Mesenchymal stem cell (in vitro differentiated cells and primary cell): Measurements from ENCODE around the gene RIMOC1. TPM values are rescaled to one million over a fixed set of nuclear protein-coding genes. Genes with fewer than 3 reads are reported as not detected.

Experiments used
- DNase-seq: peaks from one replicate; pipeline ENCODE4 v3.0.0-alpha.2; 2013
- H2AFZ ChIP-seq: one replicate; pipeline ENCODE4 v1.6.1; 2013; ENCODE audit warnings: low read depth, mild to moderate bottlenecking, control low read depth, inconsistent platforms, low read length, moderate library complexity
- H2AK5ac ChIP-seq: 2 replicates; pipeline ENCODE4 v1.6.1; 2013; ENCODE audit warnings: low read length, moderate library complexity, mild to moderate bottlenecking, inconsistent platforms; ENCODE audit not compliant: severe bottlenecking
- H2BK120ac ChIP-seq: one replicate; pipeline ENCODE4 v1.6.1; 2013; ENCODE audit warnings: low read depth, mild to moderate bottlenecking, inconsistent platforms, low read length, moderate library complexity
- H2BK12ac ChIP-seq, 2 experiments: one replicate each; pipeline ENCODE4 v1.6.1; 2013; ENCODE audit warnings: inconsistent platforms in 2 of 2, low read length in 2 of 2, mild to moderate bottlenecking in 2 of 2, moderate library complexity in 2 of 2, control low read depth in 1 of 2
- H2BK15ac ChIP-seq: one replicate; pipeline ENCODE4 v1.6.1; 2013; ENCODE audit warnings: mild to moderate bottlenecking, low read depth, inconsistent platforms; ENCODE audit not compliant: poor library complexity, severe bottlenecking
- H2BK5ac ChIP-seq: 2 replicates; pipeline ENCODE4 v1.6.1; 2013; ENCODE audit warnings: low read depth, mild to moderate bottlenecking, low read length, control low read depth, inconsistent platforms; ENCODE audit not compliant: poor library complexity, severe bottlenecking
- H3K14ac ChIP-seq, 2 experiments: one replicate each; pipeline ENCODE4 v1.6.1; 2013; ENCODE audit warnings: inconsistent platforms in 2 of 2, low read length in 2 of 2, control low read depth in 1 of 2, mild to moderate bottlenecking in 1 of 2, moderate library complexity in 1 of 2
- H3K18ac ChIP-seq, 2 experiments: one replicate each; pipeline ENCODE4 v1.6.1; 2013; ENCODE audit warnings: inconsistent platforms in 2 of 2, low read length in 2 of 2, control low read depth in 1 of 2, low read depth in 1 of 2, mild to moderate bottlenecking in 1 of 2
- H3K23ac ChIP-seq, 2 experiments: one replicate each; pipeline ENCODE4 v1.6.1; 2013; ENCODE audit warnings: inconsistent platforms in 2 of 2, low read length in 2 of 2, mild to moderate bottlenecking in 2 of 2, moderate library complexity in 2 of 2, control low read depth in 1 of 2
- H3K27ac ChIP-seq: 2 replicates; pipeline ENCODE4 v1.5.1; 2013; ENCODE audit warnings: mild to moderate bottlenecking, moderate library complexity, low read length, control low read depth, inconsistent platforms; ENCODE audit not compliant: poor library complexity, severe bottlenecking
- H3K27me3 ChIP-seq, 2 experiments: 2 replicates each; pipeline versions ENCODE4 v1.6.1 to v1.7.0; 2013; ENCODE audit warnings: low read length in 2 of 2, mild to moderate bottlenecking in 2 of 2, moderate library complexity in 2 of 2, control low read depth in 1 of 2, inconsistent platforms in 1 of 2; ENCODE audit not compliant: control insufficient read depth in 1 of 2, insufficient read depth in 1 of 2
- H3K36me3 ChIP-seq, 2 experiments: 2 replicates each; pipeline versions ENCODE4 v1.6.1 to v1.7.0; 2013; ENCODE audit warnings: low read length in 2 of 2, control low read depth in 1 of 2, inconsistent platforms in 1 of 2, low read depth in 1 of 2, mild to moderate bottlenecking in 1 of 2; ENCODE audit not compliant: insufficient read depth in 2 of 2, control insufficient read depth in 1 of 2
- H3K4ac ChIP-seq, 2 experiments: one replicate each; pipeline ENCODE4 v1.6.1; 2013; ENCODE audit warnings: inconsistent platforms in 2 of 2, low read length in 2 of 2, mild to moderate bottlenecking in 2 of 2, moderate library complexity in 2 of 2, control low read depth in 1 of 2, low read depth in 1 of 2
- H3K4me1 ChIP-seq: 2 replicates; pipeline ENCODE4 v1.6.1; 2013; ENCODE audit warnings: low read depth, low read length, control low read depth; ENCODE audit not compliant: control insufficient read depth, insufficient read depth
- H3K4me2 ChIP-seq: 2 replicates; pipeline ENCODE4 v1.6.1; 2013; ENCODE audit warnings: low read length, mild to moderate bottlenecking, inconsistent platforms; ENCODE audit not compliant: poor library complexity, severe bottlenecking
- H3K4me3 ChIP-seq, 2 experiments: 2 replicates each; pipeline versions ENCODE4 v1.5.1 to v1.7.0; 2013; ENCODE audit warnings: low read length in 2 of 2, mild to moderate bottlenecking in 2 of 2, control low read depth in 1 of 2, low read depth in 1 of 2; ENCODE audit not compliant: insufficient read depth in 1 of 2
- H3K79me1 ChIP-seq: replicated peaks from 2 replicates; pipeline ENCODE4 v1.6.1; 2013; ENCODE audit warnings: mild to moderate bottlenecking, control low read depth, low read length, inconsistent platforms; ENCODE audit not compliant: poor library complexity, severe bottlenecking
- H3K9ac ChIP-seq: 2 replicates; pipeline ENCODE4 v1.7.0; 2013; ENCODE audit warnings: mild to moderate bottlenecking, low read length, moderate library complexity
- H3K9me3 ChIP-seq: 2 replicates; pipeline ENCODE4 v1.7.0; 2013; ENCODE audit warnings: mild to moderate bottlenecking, low read length; ENCODE audit not compliant: control insufficient read depth
- H4K8ac ChIP-seq: one replicate; pipeline ENCODE4 v1.6.1; 2013; ENCODE audit warnings: inconsistent platforms, mild to moderate bottlenecking, low read length, moderate library complexity
- H4K91ac ChIP-seq: one replicate; pipeline ENCODE4 v1.6.1; 2013; ENCODE audit warnings: mild to moderate bottlenecking, low read length, inconsistent platforms
- WGBS: methylation state at CpG from one replicate; pipeline ENCODE4 v1.1.7; 2013; ENCODE audit warnings: mixed read lengths; 5-methylcytosine and 5-hydroxymethylcytosine counted together
- polyA plus RNA-seq, 2 experiments: library from polyadenylated mRNA; stranded (reverse); fragments of 200-250 nt; gene quantifications; one replicate each; pipeline ENCODE4 v1.2.3, GENCODE V29; 2013

RIMOC1 gene, protein sequence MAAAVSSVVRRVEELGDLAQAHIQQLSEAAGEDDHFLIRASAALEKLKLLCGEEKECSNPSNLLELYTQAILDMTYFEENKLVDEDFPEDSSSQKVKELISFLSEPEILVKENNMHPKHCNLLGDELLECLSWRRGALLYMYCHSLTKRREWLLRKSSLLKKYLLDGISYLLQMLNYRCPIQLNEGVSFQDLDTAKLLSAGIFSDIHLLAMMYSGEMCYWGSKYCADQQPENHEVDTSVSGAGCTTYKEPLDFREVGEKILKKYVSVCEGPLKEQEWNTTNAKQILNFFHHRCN
- polyA plus RNA-seq (2013, experiment 1 of 2) = 27.0 TPM
- polyA plus RNA-seq (2013, experiment 2 of 2) = 27.7 TPM

DNA sequence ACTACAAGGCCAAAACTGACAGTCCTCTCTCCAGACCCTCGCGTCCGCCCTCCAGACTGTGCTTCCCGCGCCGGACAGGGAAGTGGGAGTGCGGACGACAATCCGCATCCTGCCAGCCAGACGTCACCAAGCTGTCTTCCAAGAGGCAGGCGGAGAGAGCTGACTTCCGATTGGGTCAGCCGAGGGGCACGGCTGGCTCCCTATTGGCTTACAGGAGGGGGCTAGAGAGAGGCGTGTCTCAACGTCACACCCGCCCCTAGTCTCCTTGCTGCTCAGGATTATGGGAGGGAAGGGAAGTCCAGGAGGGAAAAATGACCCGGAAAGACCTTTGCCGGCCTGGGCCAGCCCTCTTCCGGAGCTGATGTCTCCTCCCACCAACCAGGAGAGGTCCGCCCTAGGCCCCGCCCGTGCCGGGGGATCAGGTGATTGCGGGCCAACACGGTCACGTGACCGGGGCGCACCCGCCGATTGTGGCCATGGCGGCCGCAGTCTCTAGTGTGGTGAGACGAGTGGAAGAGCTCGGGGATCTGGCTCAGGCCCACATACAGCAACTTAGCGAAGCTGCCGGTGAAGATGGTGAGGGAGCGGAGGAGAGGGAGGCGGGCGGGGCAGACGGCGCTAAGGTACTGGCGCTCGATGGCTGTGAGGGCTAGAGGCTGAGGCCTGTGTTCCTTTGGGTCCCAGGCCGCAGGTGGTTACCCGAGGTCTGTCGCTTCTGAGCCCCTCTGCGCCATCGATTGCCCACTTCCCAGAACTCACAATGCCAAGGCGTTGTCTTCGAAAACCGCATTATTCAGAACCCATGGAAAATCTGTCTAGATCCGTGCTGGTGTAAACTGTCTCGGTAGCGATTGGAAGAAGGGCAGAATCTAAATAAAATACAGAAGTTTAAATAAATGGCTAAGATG is at the start of gene RIMOC1:
Gene RIMOC1, plus strand, starts transcription at position 453 of the 908 bp plus-strand sequence. Its CDS starts 24 bp downstream, at position 477.
- Histone ChIP-seq H3K36me3 (peaks cover 0 to 34% of the 10 kb centered on the region in 2 experiments), H2BK5ac (no peak within 1 kb of the TSS), H3K4me3 (peak within 1 kb of the TSS; percentile 76 to 98), H3K4me1 (peaks cover 3% of the 10 kb centered on the region), H3K23ac (no peak within 1 kb of the TSS), H3K9me3 (no peaks in the 10 kb centered on the region), H3K18ac (peak within 1 kb of the TSS; percentile 77 to 78), H2BK120ac (no peak within 1 kb of the TSS), H3K4ac (peak within 1 kb of the TSS; percentile 1 to 83), H3K14ac (no peak within 1 kb of the TSS), H2AK5ac (no peak within 1 kb of the TSS), H3K27me3 (no peaks in the 10 kb centered on the region), H2BK12ac (no peak within 1 kb of the TSS), H3K4me2 (peak within 1 kb of the TSS; percentile 68), H2AFZ (peak within 1 kb of the TSS; percentile 33), H4K8ac (peak within 1 kb of the TSS; percentile 97), H2BK15ac (peak within 1 kb of the TSS; percentile 21), H4K91ac (peak within 1 kb of the TSS; percentile 83), H3K9ac (peak within 1 kb of the TSS; percentile 100), H3K79me1 (peaks cover 3% of the 10 kb centered on the region), H3K27ac (peak within 1 kb of the TSS; percentile 47)
- WGBS = under 1% methylated on average over 45 of the region's 55 CpGs
- peak; percentile 100 for DNase-seq

DNA sequence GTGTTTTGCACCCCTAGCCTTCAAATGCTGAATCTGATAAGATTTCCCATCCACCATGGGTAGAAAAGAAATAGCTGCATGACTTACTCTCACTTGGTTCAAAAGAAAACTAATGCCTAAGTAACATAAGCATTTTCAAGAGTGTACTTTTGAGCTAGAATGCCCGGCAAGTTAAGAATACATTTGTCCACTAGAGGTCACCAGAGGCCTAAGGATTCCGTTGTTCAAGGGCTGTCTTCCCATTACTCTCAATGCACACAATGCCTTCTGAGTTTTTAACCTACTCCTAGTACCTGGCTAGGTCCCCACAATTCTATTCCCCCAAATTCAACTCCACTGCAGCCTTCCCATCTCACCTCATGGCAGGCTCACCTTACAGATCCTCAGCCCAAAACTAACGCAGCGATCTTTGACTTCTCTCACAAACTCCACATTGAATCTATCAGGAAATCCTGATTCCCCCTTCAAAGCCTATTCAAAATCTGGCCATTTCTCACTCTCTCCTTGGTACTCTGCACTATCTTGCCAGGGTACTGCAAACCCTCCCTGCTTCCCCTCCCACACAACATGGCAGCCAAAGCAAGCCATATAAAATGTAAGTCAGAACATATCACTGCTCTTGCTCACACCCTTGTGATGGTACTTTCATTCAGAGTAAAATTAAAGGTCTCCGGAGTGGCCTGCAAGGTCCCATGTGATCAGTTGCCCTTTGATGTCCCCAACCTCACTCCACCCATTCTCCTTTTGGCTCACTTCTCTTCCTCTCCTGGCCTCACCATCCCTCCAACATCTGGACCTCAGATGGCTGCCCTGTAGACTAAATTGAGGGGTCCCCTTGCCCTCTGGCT is 47.3 kb upstream of the RIMOC1 start:
- 54% methylated on average over 5 of the region's 5 CpGs for WGBS
- H3K4ac ChIP-seq = no peak overlapping the region
- H2BK5ac ChIP-seq = no peak overlapping the region
- H3K79me1 ChIP-seq = peaks cover 4% of the 10 kb centered on the region
- no peak overlapping the region for H4K91ac ChIP-seq
- no peak overlapping the region for H3K27ac ChIP-seq
- H2AK5ac ChIP-seq = no peak overlapping the region
- no peak overlapping the region for H2BK120ac ChIP-seq
- DNase-seq = peak; percentile 74
- no peaks in the 10 kb centered on the region for H3K9me3 ChIP-seq
- no peak overlapping the region for H3K18ac ChIP-seq
- H3K4me3 ChIP-seq = no peak overlapping the region
- no peak overlapping the region for H2AFZ ChIP-seq
- no peak overlapping the region for H2BK12ac ChIP-seq
- no peak overlapping the region for H2BK15ac ChIP-seq
- peak overlapping the region; percentile 1 for H3K9ac ChIP-seq
- H3K36me3 ChIP-seq = peaks cover 2 to 72% of the 10 kb centered on the region in 2 experiments
- no peak overlapping the region for H3K23ac ChIP-seq
- no peaks in the 10 kb centered on the region for H3K4me1 ChIP-seq
- H3K27me3 ChIP-seq = no peaks in the 10 kb centered on the region
- H4K8ac ChIP-seq = no peak overlapping the region
- no peak overlapping the region for H3K4me2 ChIP-seq
- H3K14ac ChIP-seq = no peak overlapping the region

DNA sequence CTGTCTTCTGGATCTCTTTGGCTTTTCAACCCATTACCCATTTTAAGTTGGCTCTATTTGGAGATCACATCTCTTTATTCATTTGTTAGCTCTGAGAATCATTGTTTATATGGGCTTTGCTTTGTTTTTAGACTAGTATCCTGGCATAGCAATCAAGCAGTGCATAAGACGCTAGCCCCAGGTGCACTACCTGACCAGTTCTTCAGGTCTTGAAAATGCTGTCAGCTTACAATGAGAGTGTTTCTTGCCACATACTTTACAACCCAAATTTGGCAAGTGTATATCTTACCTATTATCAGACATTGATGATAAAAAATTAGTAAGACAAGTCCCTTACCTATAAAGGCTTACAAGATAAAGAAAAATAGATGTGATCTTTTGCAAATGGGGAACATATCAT is 46.2 kb upstream of the RIMOC1 start:
- H3K23ac ChIP-seq = no peak overlapping the region
- H3K18ac ChIP-seq = no peak overlapping the region
- no peak for DNase-seq
- no peak overlapping the region for H3K4me2 ChIP-seq
- no peak overlapping the region for H3K4ac ChIP-seq
- no peak overlapping the region for H4K91ac ChIP-seq
- no peak overlapping the region for H2AK5ac ChIP-seq
- no peaks in the 10 kb centered on the region for H3K9me3 ChIP-seq
- H2BK12ac ChIP-seq = no peak overlapping the region
- H3K4me1 ChIP-seq = no peaks in the 10 kb centered on the region
- no peak overlapping the region for H2BK5ac ChIP-seq
- peaks cover 4% of the 10 kb centered on the region for H3K79me1 ChIP-seq
- no peak overlapping the region for H2BK120ac ChIP-seq
- H2BK15ac ChIP-seq = no peak overlapping the region
- H3K14ac ChIP-seq = no peak overlapping the region
- H3K4me3 ChIP-seq = no peak overlapping the region
- no peak overlapping the region for H4K8ac ChIP-seq
- no peak overlapping the region for H2AFZ ChIP-seq
- no peaks in the 10 kb centered on the region for H3K27me3 ChIP-seq
- H3K27ac ChIP-seq = no peak overlapping the region
- no peak overlapping the region for H3K9ac ChIP-seq
- 100% methylated on average over 1 of the region's 1 CpG for WGBS
- peaks cover 0 to 61% of the 10 kb centered on the region in 2 experiments for H3K36me3 ChIP-seq
